Natural killer cell (primary cell): ENCODE data around the gene FOXP1. TPM values are rescaled to one million over a fixed set of nuclear protein-coding genes. Genes with fewer than 3 reads are reported as not detected.

Experiments used
- ATAC-seq, 3 donors: fragments of 150-1000 bp in 2 of 3; fragments of 200-7000 bp in 1 of 3; cut with Tn5 transposase; 1 replicate in 1 of 3; 2 replicates in 2 of 3; pipeline ENCODE4 v1.10.0; 2021; ENCODE audit warnings: mild to moderate bottlenecking in 2 of 3, moderate library complexity in 2 of 3
- DNase-seq, 2 donors: peaks; one replicate each; pipeline versions ENCODE4 v3.0.0 to v3.0.0-alpha.2; 2013 to 2021; ENCODE audit warnings: mixed read lengths in 1 of 2
- H3K27ac ChIP-seq: one replicate; pipeline ENCODE4 v1.5.1; 2013; ENCODE audit warnings: mild to moderate bottlenecking, low read length
- H3K27me3 ChIP-seq: one replicate; pipeline ENCODE4 v1.6.1; 2013; ENCODE audit warnings: low read length; ENCODE audit not compliant: control insufficient read depth, insufficient read depth
- H3K36me3 ChIP-seq: one replicate; pipeline ENCODE4 v1.6.1; 2013; ENCODE audit warnings: low read length; ENCODE audit not compliant: control insufficient read depth, insufficient read depth
- H3K4me1 ChIP-seq: one replicate; pipeline ENCODE4 v1.6.1; 2013; ENCODE audit warnings: low read length; ENCODE audit not compliant: control insufficient read depth, insufficient read depth
- H3K4me3 ChIP-seq: one replicate; pipeline ENCODE4 v1.5.1; 2013; ENCODE audit warnings: low read length
- H3K9me3 ChIP-seq: one replicate; pipeline ENCODE4 v1.6.1; 2013; ENCODE audit warnings: low read length; ENCODE audit not compliant: control insufficient read depth, insufficient read depth
- H3K27ac Mint-ChIP-seq, 2 donors: one replicate each; pipeline ENCODE4 v1.8.0; 2022; ENCODE audit warnings: mild to moderate bottlenecking in 2 of 2, mixed read lengths in 2 of 2, moderate library complexity in 1 of 2
- H3K27me3 Mint-ChIP-seq, 2 donors: one replicate each; pipeline ENCODE4 v1.8.0; 2022; ENCODE audit warnings: low read depth in 2 of 2, mixed read lengths in 2 of 2
- H3K36me3 Mint-ChIP-seq: one replicate; pipeline ENCODE4 v1.8.0; 2022; ENCODE audit warnings: mixed read lengths
- H3K4me1 Mint-ChIP-seq, 2 donors: one replicate each; pipeline ENCODE4 v1.8.0; 2022; ENCODE audit warnings: mixed read lengths in 2 of 2
- H3K4me3 Mint-ChIP-seq: one replicate; pipeline ENCODE4 v1.8.0; 2022; ENCODE audit warnings: mild to moderate bottlenecking, moderate library complexity, mixed read lengths
- H3K9me3 Mint-ChIP-seq, 2 donors: one replicate each; pipeline ENCODE4 v1.8.0; 2022; ENCODE audit warnings: mixed read lengths in 2 of 2
- CTCF ChIP-seq: fragments of 200-600 bp; IDR thresholded peaks from one replicate; pipeline ENCODE4 v1.8.0; 2022; ENCODE audit warnings: antibody characterized with exemption
- WGBS: methylation state at CpG from one replicate; pipeline ENCODE4 v1.1.7; 2013; ENCODE audit warnings: missing lambda C conversion rate; ENCODE audit not compliant: insufficient coverage; 5-methylcytosine and 5-hydroxymethylcytosine counted together
- intact Hi-C: fragments of 100-400 bp; cut with micrococcal nuclease; formaldehyde crosslinking; loops from one replicate; pipeline ENCODE4 v1.14.2; 2022
- total RNA-seq, 4 donors: library from RNA; stranded (reverse); fragments of 120-200 nt in 1 of 4; gene quantifications; one replicate each; pipeline versions ENCODE4 v1.2.3 to v1.2.4, GENCODE V29; 2013 to 2022

Gene FOXP1
- total RNA-seq, 3 donors from 2014 or later (not counting 1 experiment from before 2014, with no cell fraction given) = 166 to 185 (median 166) TPM

GRCh38 chr3:71215351-71215750 is 368.2 kb downstream of the FOXP1 start:
- Histone ChIP-seq H3K4me3 (no peak overlapping the region), H3K4me1 (no peaks in the 10 kb centered on the region), H3K27me3 (no peaks in the 10 kb centered on the region), H3K36me3 (no peaks in the 10 kb centered on the region), H3K27ac (no peak overlapping the region), H3K9me3 (no peaks in the 10 kb centered on the region)
- intact Hi-C loops = no loop called here
- Mint-ChIP-seq H3K9me3 (no peaks in the 10 kb centered on the region), H3K4me3 (no peak overlapping the region), H3K27me3 (peaks cover 0 to 2% of the 10 kb centered on the region in 2 donors), H3K36me3 (no peaks in the 10 kb centered on the region), H3K4me1 (peaks cover 9 to 12% of the 10 kb centered on the region in 2 donors), H3K27ac (no peak overlapping the region)
- no peak for ATAC-seq
- WGBS = 70% methylated on average over 1 of the region's 1 CpG
- no peak for DNase-seq
- TF ChIP-seq CTCF = no peak

- H3K27ac ChIP-seq = no peak overlapping the region
- no peak overlapping the region for H3K27ac Mint-ChIP-seq
- H3K36me3 Mint-ChIP-seq = no peaks in the 10 kb centered on the region
- H3K9me3 Mint-ChIP-seq = no peaks in the 10 kb centered on the region
- H3K4me3 ChIP-seq = no peak overlapping the region
- H3K27me3 ChIP-seq = no peaks in the 10 kb centered on the region
- peaks cover 8 to 16% of the 10 kb centered on the region in 2 donors for H3K4me1 Mint-ChIP-seq
- no peaks in the 10 kb centered on the region for H3K36me3 ChIP-seq
- H3K4me3 Mint-ChIP-seq = no peak overlapping the region
- ATAC-seq = no peak
- H3K9me3 ChIP-seq = no peaks in the 10 kb centered on the region
- no peaks in the 10 kb centered on the region for H3K4me1 ChIP-seq
- intact Hi-C loops = no loop called here
- no peak for TF ChIP-seq CTCF
- WGBS = 89% methylated on average over 1 of the region's 1 CpG
- peaks cover 0 to 1% of the 10 kb centered on the region in 2 donors for H3K27me3 Mint-ChIP-seq
- DNase-seq = no peak
Measured at GRCh38 chr3:71214797-71215196, 368.7 kb downstream of the FOXP1 start.

- H3K9me3 ChIP-seq = no peaks in the 10 kb centered on the region
- H3K4me3 Mint-ChIP-seq = no peak overlapping the region
- no peaks in the 10 kb centered on the region for H3K9me3 Mint-ChIP-seq
- H3K27ac Mint-ChIP-seq = no peak overlapping the region
- H3K4me3 ChIP-seq = no peak overlapping the region
- no peaks in the 10 kb centered on the region for H3K4me1 ChIP-seq
- no peaks in the 10 kb centered on the region for H3K36me3 ChIP-seq
- no peak for TF ChIP-seq CTCF
- ATAC-seq (no peak), DNase-seq (no peak)
- no peak overlapping the region for H3K27ac ChIP-seq
- WGBS = 88% methylated on average over 4 of the region's 4 CpGs
- no peaks in the 10 kb centered on the region for H3K36me3 Mint-ChIP-seq
- no peaks in the 10 kb centered on the region for H3K27me3 ChIP-seq
- intact Hi-C loops = no loop called here
- H3K27me3 Mint-ChIP-seq = no peaks in the 10 kb centered on the region
- H3K4me1 Mint-ChIP-seq = peaks cover 5 to 16% of the 10 kb centered on the region in 2 donors
Measured at GRCh38 chr3:71214016-71214415, 369.5 kb downstream of the FOXP1 start.

- H3K4me3 Mint-ChIP-seq = no peak overlapping the region
- WGBS = 92% methylated on average over 3 of the region's 4 CpGs
- H3K27ac ChIP-seq = no peak overlapping the region
- DNase-seq (no peak), ATAC-seq (no peak)
- H3K27me3 ChIP-seq = no peaks in the 10 kb centered on the region
- no peak overlapping the region for H3K4me3 ChIP-seq
- H3K4me1 Mint-ChIP-seq = peaks cover 10 to 11% of the 10 kb centered on the region in 2 donors
- H3K9me3 Mint-ChIP-seq = no peaks in the 10 kb centered on the region
- H3K36me3 Mint-ChIP-seq = no peaks in the 10 kb centered on the region
- no peaks in the 10 kb centered on the region for H3K4me1 ChIP-seq
- H3K27ac Mint-ChIP-seq = no peak overlapping the region
- no peaks in the 10 kb centered on the region for H3K27me3 Mint-ChIP-seq
- no peaks in the 10 kb centered on the region for H3K36me3 ChIP-seq
- H3K9me3 ChIP-seq = no peaks in the 10 kb centered on the region
- intact Hi-C loops = no loop called here
- no peak for TF ChIP-seq CTCF
Measured at GRCh38 chr3:71211083-71211482, 372.4 kb downstream of the FOXP1 start.
